GM10266 (cell line): Measurements from ENCODE around the gene GALNT9.

Source experiments
- DNase-seq: peaks from one replicate; pipeline ENCODE4 v3.0.0; 2012; ENCODE audit errors: extremely low spot score
- TF ChIP-seq, protein P1 (sequence below): IDR thresholded peaks from 2 replicates; pipeline ENCODE4 v1.5.1; 2012; ENCODE audit warnings: mild to moderate bottlenecking, low read depth; ENCODE audit not compliant: control insufficient read depth, insufficient read depth; ENCODE audit errors: missing control alignments

The GALNT9 gene

DNA sequence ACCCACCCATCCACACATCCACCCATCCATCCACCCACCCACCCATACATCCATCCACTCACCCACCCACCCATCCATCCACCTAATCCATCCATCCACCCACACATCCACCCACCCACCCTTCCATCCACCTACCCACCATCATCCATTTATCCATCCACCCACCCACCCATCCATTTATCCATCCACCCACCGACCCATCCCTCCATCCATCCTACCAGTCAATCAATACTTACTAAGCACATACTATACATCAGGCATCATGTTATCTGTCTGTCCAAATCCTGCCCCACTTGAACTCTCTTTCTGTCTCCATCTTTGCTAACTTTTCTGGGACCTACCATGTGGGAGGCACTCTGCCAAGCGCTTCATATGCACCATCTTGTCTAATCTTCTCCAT is 15.4 kb downstream of the GALNT9 start:
- TF ChIP-seq, protein P1, sequence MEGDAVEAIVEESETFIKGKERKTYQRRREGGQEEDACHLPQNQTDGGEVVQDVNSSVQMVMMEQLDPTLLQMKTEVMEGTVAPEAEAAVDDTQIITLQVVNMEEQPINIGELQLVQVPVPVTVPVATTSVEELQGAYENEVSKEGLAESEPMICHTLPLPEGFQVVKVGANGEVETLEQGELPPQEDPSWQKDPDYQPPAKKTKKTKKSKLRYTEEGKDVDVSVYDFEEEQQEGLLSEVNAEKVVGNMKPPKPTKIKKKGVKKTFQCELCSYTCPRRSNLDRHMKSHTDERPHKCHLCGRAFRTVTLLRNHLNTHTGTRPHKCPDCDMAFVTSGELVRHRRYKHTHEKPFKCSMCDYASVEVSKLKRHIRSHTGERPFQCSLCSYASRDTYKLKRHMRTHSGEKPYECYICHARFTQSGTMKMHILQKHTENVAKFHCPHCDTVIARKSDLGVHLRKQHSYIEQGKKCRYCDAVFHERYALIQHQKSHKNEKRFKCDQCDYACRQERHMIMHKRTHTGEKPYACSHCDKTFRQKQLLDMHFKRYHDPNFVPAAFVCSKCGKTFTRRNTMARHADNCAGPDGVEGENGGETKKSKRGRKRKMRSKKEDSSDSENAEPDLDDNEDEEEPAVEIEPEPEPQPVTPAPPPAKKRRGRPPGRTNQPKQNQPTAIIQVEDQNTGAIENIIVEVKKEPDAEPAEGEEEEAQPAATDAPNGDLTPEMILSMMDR, result no peak
- no peak for DNase-seq

DNA sequence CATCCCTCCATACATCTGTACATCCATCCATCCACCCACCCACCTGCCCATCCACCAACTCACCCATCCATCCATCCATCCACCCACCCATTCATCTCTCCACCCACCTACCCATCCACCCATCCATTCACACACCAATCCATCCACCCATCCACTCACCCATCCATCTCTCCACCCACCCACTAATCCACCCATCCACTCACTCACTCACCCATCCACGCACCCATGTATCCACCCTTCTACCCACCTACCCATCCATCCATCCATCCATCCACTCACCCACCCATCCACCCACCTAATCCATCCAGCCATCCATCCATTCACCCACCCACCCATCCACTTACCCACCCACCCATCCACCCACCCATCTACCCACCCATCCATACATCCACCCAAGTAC is 16.2 kb downstream of the GALNT9 start:
- TF ChIP-seq, protein P1, result no peak
- DNase-seq, result no peak

DNA sequence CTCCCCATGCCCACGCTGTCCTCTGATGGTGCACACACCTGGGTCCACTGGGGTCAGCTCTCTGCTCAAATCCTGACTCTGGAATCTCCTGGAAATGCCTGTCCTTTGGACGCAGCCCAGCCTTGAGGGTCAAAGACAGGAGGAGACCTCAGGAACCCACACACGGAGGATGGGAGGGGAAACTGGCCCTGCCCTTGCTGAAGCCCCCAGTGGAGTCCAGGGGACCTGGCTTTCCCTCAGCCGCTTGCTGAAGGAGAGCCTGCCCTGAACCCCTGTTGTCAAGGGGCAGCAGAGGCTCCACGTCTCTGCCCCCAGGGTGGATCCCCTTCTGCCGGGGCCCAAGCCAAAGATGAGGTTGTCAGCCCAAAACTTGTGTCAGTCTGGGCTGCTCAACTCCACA is 16.9 kb downstream of the GALNT9 start:
- no peak for DNase-seq

DNA sequence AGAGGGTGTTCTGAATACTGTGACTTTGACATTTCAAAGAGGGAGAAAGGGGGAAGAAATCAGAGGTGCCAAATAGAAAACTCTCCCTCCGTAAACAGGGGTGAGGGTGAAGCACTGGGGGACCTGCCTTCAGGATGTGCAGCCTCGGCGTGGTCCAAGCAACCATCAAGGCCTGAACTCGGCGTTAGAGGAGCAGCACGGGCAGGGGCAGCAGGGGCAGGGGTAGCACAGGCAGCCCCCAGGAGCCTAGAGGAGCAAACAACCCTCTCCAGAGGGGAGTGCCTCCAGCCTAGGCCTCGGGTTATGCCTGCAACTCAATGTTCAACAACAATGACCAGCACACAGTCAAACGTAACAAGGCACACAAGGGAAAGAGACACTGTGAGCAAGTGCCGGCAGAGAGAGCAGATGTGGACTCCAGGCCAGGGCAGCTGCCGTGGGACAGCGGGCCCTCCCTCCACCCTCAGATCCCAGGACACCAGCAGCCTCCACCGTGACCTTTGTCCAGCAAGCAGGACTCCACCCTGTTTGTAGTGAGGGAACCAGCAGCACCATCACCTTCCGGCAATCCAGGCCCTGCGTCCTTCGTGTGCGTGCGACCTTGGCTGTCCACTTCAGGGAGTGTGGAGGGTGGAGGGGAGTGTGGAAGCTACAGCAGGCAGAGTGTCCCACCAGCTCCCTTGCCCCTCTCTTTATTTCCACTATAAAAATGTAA is 18.0 kb downstream of the GALNT9 start:
- TF ChIP-seq, protein P1, result no peak
- no peak for DNase-seq

More for the DNA sequence above, 16.9 kb downstream of the GALNT9 start:
- TF ChIP-seq, protein P1, result no peak

DNA sequence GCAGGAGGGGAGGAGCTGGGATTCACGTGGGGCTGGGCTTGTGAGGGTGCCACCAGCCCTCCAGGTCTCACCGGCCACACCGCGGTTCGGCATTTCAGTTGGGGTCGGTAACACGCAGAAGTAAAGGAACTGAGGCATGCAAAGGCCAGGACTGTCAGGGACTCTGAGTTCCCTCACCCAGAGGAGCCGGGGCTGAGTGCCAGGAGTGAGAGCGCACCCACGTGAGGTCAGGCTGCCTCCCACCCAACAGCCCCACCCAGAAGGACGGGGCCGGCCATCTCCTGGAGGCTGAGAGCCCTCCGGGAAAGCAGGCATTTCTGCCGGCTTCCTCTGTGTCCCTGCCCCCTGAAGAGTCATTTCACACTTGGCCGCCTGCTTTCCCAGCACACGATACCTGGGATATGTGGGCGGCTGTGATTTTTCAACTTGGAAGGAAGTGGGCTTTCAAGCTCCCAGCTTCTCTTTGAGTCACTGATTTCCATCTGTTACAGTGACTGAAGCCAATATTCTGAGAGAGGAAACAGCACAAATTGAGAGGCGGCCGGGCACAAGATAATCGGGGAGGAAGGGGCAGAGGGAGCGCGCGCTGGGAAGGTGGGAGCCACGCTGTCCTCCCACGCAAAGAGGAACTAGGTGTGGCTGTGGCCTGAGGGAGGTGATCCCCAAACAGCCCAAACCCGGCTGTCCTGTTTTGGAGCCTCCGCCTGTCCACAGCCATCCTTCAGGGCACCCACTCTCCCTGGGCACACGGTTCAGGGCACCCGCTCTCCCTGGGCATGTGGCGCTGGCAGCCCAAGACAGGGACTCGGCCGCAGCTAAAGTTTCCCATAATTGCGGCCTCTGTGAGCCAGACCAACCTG is 19.0 kb downstream of the GALNT9 start:
- no peak for DNase-seq
- TF ChIP-seq, protein P1, result no peak

DNA sequence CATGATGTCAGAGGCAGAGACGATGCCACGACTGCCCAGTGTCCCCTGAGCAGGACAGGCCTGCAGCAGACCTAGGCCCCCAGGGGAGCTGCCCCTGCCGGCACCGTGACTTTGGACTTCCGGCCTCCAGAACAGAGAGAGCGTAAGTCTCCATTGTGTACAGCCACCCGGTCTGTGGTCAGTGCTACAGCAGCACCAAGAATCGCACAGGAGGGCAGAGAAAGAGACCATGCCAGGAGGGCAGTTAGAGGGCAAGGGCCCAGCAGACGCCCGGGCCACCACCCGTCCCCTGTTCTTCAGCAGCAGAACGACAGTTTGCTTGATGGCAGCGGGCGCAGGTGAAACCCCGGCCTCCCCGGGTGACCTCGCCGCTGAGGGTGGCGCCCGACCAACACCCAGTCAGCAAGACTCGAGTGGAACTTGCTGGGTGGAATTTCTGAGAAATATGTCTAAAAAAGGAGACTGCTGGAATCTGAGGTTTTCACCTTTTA is 19.7 kb downstream of the GALNT9 start:
- no peak for DNase-seq
- TF ChIP-seq, protein P1, result no peak
